H1 (cell line): ENCODE results near the gene BRD2. TPM values are rescaled to one million over a fixed set of nuclear protein-coding genes. Genes with fewer than 3 reads are reported as not detected.
"Not testable (repeated sequence)": the region's sequence is repeated elsewhere in the genome, so short reads cannot be mapped to it uniquely, and the experiment has no call there.

ENCODE experiments used
- CTCF ChIA-PET: fragments of 300-600 bp; sonication (Branson Sonifier 250); formaldehyde crosslinking; loops from one replicate; lab custom pipeline; 2021; ENCODE audit not compliant: partially characterized antibody; lab: Charles Lee
- POLR2A ChIA-PET: fragments of 300-600 bp; sonication (Branson Sonifier 250); formaldehyde crosslinking; loops from one replicate; lab custom pipeline; 2021; ENCODE audit warnings: inconsistent platforms; ENCODE audit not compliant: partially characterized antibody; lab: Charles Lee
- DNase-seq, 2 experiments: peaks; one replicate each; pipeline versions ENCODE4 v3.0.0 to v3.0.0-alpha.2; 2010 to 2022; ENCODE audit warnings: low spot score in 2 of 2, low read depth in 1 of 2, mixed read lengths in 1 of 2
- FAIRE-seq: peaks from 2 replicates; lab custom pipeline; 2011; peaks lifted over from hg19 to GRCh38; lab: Jason Lieb, UNC
- H2AFZ ChIP-seq: 2 replicates; pipeline ENCODE4 v1.8.1; 2012; ENCODE audit warnings: low read length, inconsistent platforms
- H2AK5ac ChIP-seq: 2 replicates; pipeline ENCODE4 v1.6.1; 2013; ENCODE audit warnings: low read depth, low read length
- H2BK120ac ChIP-seq: replicated peaks from 2 replicates; pipeline ENCODE3; 2013; ENCODE audit warnings: low read depth, low read length, inconsistent platforms
- H2BK12ac ChIP-seq: 2 replicates; pipeline ENCODE4 v1.6.1; 2013; ENCODE audit warnings: low read depth, low read length
- H2BK15ac ChIP-seq: 2 replicates; pipeline ENCODE4 v1.6.1; 2013; ENCODE audit warnings: low read length
- H2BK20ac ChIP-seq: 2 replicates; pipeline ENCODE4 v1.6.1; 2013; ENCODE audit warnings: low read length
- H2BK5ac ChIP-seq: 2 replicates; pipeline ENCODE4 v1.6.1; 2013; ENCODE audit warnings: low read depth, low read length
- H3K14ac ChIP-seq: 2 replicates; pipeline ENCODE4 v1.6.1; 2013; ENCODE audit warnings: inconsistent platforms; ENCODE audit not compliant: insufficient read length
- H3K18ac ChIP-seq: 2 replicates; pipeline ENCODE4 v1.6.1; 2013; ENCODE audit warnings: low read length; ENCODE audit errors: extremely low read depth
- H3K23ac ChIP-seq: 2 replicates; pipeline ENCODE4 v1.6.1; 2013; ENCODE audit warnings: inconsistent platforms; ENCODE audit not compliant: insufficient read length
- H3K23me2 ChIP-seq: 2 replicates; pipeline ENCODE4 v1.6.1; 2013; ENCODE audit warnings: low read depth, low read length
- H3K27ac ChIP-seq: 2 replicates; pipeline ENCODE4 v1.6.1; 2011; ENCODE audit warnings: low read depth, low read length, inconsistent platforms
- H3K27me3 ChIP-seq, 4 experiments: replicated peaks in 1 of 4; 1 replicate in 1 of 4; 2 replicates in 3 of 4; pipeline versions ENCODE4 v1.6.1 to v1.8.1; 2011 to 2013; ENCODE audit warnings: low read length in 3 of 4, mild to moderate bottlenecking in 3 of 4, inconsistent platforms in 2 of 4, mixed read lengths in 2 of 4, moderate library complexity in 1 of 4; ENCODE audit not compliant: control insufficient read depth in 3 of 4, insufficient read depth in 3 of 4; ENCODE audit errors: extremely low read depth in 1 of 4
- H3K36me3 ChIP-seq, 4 experiments: 2 replicates each; pipeline versions ENCODE4 v1.6.1 to v1.8.1; 2011 to 2013; ENCODE audit warnings: mild to moderate bottlenecking in 4 of 4, low read length in 3 of 4, moderate library complexity in 2 of 4, control low read depth in 1 of 4, inconsistent platforms in 1 of 4; ENCODE audit not compliant: insufficient read depth in 4 of 4, control insufficient read depth in 2 of 4
- H3K4ac ChIP-seq: replicated peaks from 2 replicates; pipeline ENCODE3; 2013; ENCODE audit warnings: low read length, low read depth, mixed read lengths, inconsistent platforms; ENCODE audit not compliant: insufficient read length
- H3K4me1 ChIP-seq, 4 experiments: replicated peaks in 1 of 4; 1 replicate in 1 of 4; 2 replicates in 3 of 4; pipeline versions ENCODE4 v1.6.1 to v1.8.1; 2011 to 2013; ENCODE audit warnings: low read length in 3 of 4, inconsistent platforms in 2 of 4, mixed read lengths in 1 of 4; ENCODE audit not compliant: insufficient read depth in 4 of 4, control insufficient read depth in 3 of 4
- H3K4me2 ChIP-seq, 2 experiments: 2 replicates each; pipeline versions ENCODE4 v1.6.1 to v1.8.1; 2011 to 2013; ENCODE audit warnings: low read depth in 2 of 2, low read length in 2 of 2, control low read depth in 1 of 2, inconsistent platforms in 1 of 2, mild to moderate bottlenecking in 1 of 2; ENCODE audit not compliant: insufficient read depth in 1 of 2
- H3K4me3 ChIP-seq, 4 experiments: fragments of 200-600, 300-600 bp in 1 of 4; sonication (generic), shearing (Covaris generic), sonication (Bioruptor Twin) in 1 of 4; 2 replicates each; pipeline versions ENCODE4 v1.5.1 to v1.8.1; 2011 to 2016; ENCODE audit warnings: low read length in 4 of 4, low read depth in 3 of 4, control low read depth in 2 of 4, inconsistent platforms in 2 of 4, mild to moderate bottlenecking in 2 of 4, mixed read lengths in 1 of 4, moderate library complexity in 1 of 4; ENCODE audit not compliant: insufficient read depth in 2 of 4; ENCODE audit errors: extremely low read depth in 1 of 4
- H3K56ac ChIP-seq: replicated peaks from 2 replicates; pipeline ENCODE3; 2013; ENCODE audit warnings: low read depth, mild to moderate bottlenecking, mixed read lengths, low read length, inconsistent platforms; ENCODE audit not compliant: insufficient read length
- H3K79me1 ChIP-seq: 2 replicates; pipeline ENCODE4 v1.6.1; 2013; ENCODE audit warnings: low read depth, low read length, control low read depth
- H3K79me2 ChIP-seq, 2 experiments: 2 replicates each; pipeline versions ENCODE4 v1.6.1 to v1.8.1; 2012 to 2013; ENCODE audit warnings: low read length in 2 of 2, mild to moderate bottlenecking in 2 of 2, inconsistent platforms in 1 of 2; ENCODE audit not compliant: insufficient read depth in 2 of 2, control insufficient read depth in 1 of 2
- H3K9ac ChIP-seq, 4 experiments: replicated peaks in 1 of 4; 1 replicate in 1 of 4; 2 replicates in 3 of 4; pipeline versions ENCODE4 v1.6.1 to v1.8.1; 2011 to 2013; ENCODE audit warnings: low read depth in 3 of 4, low read length in 3 of 4, control low read depth in 2 of 4, mild to moderate bottlenecking in 2 of 4, moderate library complexity in 2 of 4, inconsistent platforms in 1 of 4; ENCODE audit errors: extremely low read depth in 1 of 4
- H3K9me3 ChIP-seq, 2 experiments: 2 replicates each; pipeline versions ENCODE4 v1.6.1 to v1.8.1; 2012 to 2013; ENCODE audit warnings: mild to moderate bottlenecking in 2 of 2, moderate library complexity in 2 of 2, control low read depth in 1 of 2, inconsistent platforms in 1 of 2, low read depth in 1 of 2, low read length in 1 of 2, mixed read lengths in 1 of 2; ENCODE audit not compliant: insufficient read depth in 2 of 2
- H4K20me1 ChIP-seq, 2 experiments: replicated peaks in 1 of 2; 2 replicates each; pipeline versions ENCODE3 to v1.8.1; 2011 to 2013; ENCODE audit warnings: inconsistent platforms in 2 of 2, low read length in 2 of 2, mild to moderate bottlenecking in 1 of 2; ENCODE audit not compliant: insufficient read depth in 2 of 2, control insufficient read depth in 1 of 2
- H4K5ac ChIP-seq: 2 replicates; pipeline ENCODE4 v1.6.1; 2013; ENCODE audit warnings: low read length, low read depth, mixed read lengths, inconsistent platforms; ENCODE audit not compliant: insufficient read length
- H4K8ac ChIP-seq: 2 replicates; pipeline ENCODE4 v1.8.0; 2013; ENCODE audit warnings: mild to moderate bottlenecking, moderate library complexity, low read length, inconsistent platforms; ENCODE audit not compliant: insufficient read depth; ENCODE audit errors: extremely low read depth
- H4K91ac ChIP-seq: replicated peaks from 2 replicates; pipeline ENCODE3; 2013; ENCODE audit warnings: low read length, mixed read lengths, inconsistent platforms; ENCODE audit not compliant: insufficient read length
- ATF3 ChIP-seq: IDR thresholded peaks from 2 replicates; pipeline ENCODE4 v1.6.1; 2011; ENCODE audit warnings: low read depth, mild to moderate bottlenecking, low read length; ENCODE audit not compliant: insufficient read depth
- BCL11A ChIP-seq, 2 experiments: IDR thresholded peaks; one replicate each; pipeline ENCODE4 v1.6.1; 2011; ENCODE audit warnings: low read depth in 2 of 2, low read length in 2 of 2, mild to moderate bottlenecking in 2 of 2
- MAX ChIP-seq: IDR thresholded peaks from 2 replicates; pipeline ENCODE4 v1.6.1; 2012; ENCODE audit warnings: inconsistent platforms
- NANOG ChIP-seq: IDR thresholded peaks from 2 replicates; pipeline ENCODE4 v1.6.1; 2011; ENCODE audit warnings: low read length, low read depth, mild to moderate bottlenecking, inconsistent platforms; ENCODE audit not compliant: insufficient read depth, poor library complexity, severe bottlenecking
- RBBP5 ChIP-seq: IDR thresholded peaks from 2 replicates; pipeline ENCODE4 v1.7.1; 2012; ENCODE audit warnings: low read depth, mild to moderate bottlenecking, inconsistent platforms, low read length, moderate library complexity, borderline replicate concordance
- SIRT6 ChIP-seq: IDR thresholded peaks from one replicate; pipeline ENCODE4 v1.7.1; 2012; ENCODE audit warnings: low read length, inconsistent platforms
- SIX5 ChIP-seq: IDR thresholded peaks from 2 replicates; pipeline ENCODE4 v1.6.1; 2011; ENCODE audit warnings: mild to moderate bottlenecking, low read depth, low read length
- TBP ChIP-seq: IDR thresholded peaks from 2 replicates; pipeline ENCODE4 v1.6.1; 2011; ENCODE audit warnings: low read depth, low read length, improper control_type of control experiment
- WGBS, 2 experiments: shearing (Covaris generic) in 1 of 2; methylation state at CpG; one replicate each; pipeline versions ENCODE4 v1.1.6 to v1.1.7; 2013 to 2015; ENCODE audit warnings: low lambda C conversion rate in 2 of 2, mixed read lengths in 2 of 2, inconsistent platforms in 1 of 2, low coverage in 1 of 2, missing lambda C conversion rate in 1 of 2; ENCODE audit not compliant: insufficient replicate concordance in 2 of 2, insufficient coverage in 1 of 2, insufficient read length in 1 of 2; ENCODE audit errors: extremely low coverage in 1 of 2, missing lambda C conversion rate in 1 of 2; 5-methylcytosine and 5-hydroxymethylcytosine counted together
- polyA plus RNA-seq, 7 experiments: library from polyadenylated mRNA; depleted of rRNA in 3 of 7; stranded (reverse) in 5 of 7; unstranded in 2 of 7; fragments of >200 nt in 5 of 7; fragments of 200-250 nt in 2 of 7; gene quantifications; 1 replicate in 5 of 7; 2 replicates in 1 of 7; 4 replicates in 1 of 7; pipeline versions ENCODE4 v1.2.1 to v1.2.3, GENCODE V29; 2011 to 2013; ENCODE audit warnings: missing spikeins in 2 of 7, mixed read lengths in 2 of 7
- total RNA-seq: library from RNA; stranded (reverse); fragmentation: NEBNext Ultra II Directional; extraction: Animal tissue kit (Norgen Biotek cat#: 25700); gene quantifications from 2 replicates; pipeline ENCODE4 v1.2.1, GENCODE V29; 2021

The BRD2 gene
- total and polyA plus RNA-seq, 2 of the 8 experiments (the other 6 are each of a cell fraction or from before 2014, with no cell fraction given), result 132 to 185 TPM

GRCh38 chr6:32941214-32941768 is 27.1 kb upstream of the BRD2 start (continued):
- TF ChIP-seq MAX, result no peak
- TF ChIP-seq RBBP5, result no peak
- TF ChIP-seq BCL11A (IDR thresholded peaks at IDR 0.05; ENCODE audit: low read depth in 2 of 2, low read length in 2 of 2), result no peak
- TF ChIP-seq TBP, result no peak
- no peak for TF ChIP-seq NANOG
- no peak for TF ChIP-seq SIX5
- no peak for TF ChIP-seq ATF3
- no peak for TF ChIP-seq SIRT6

DNA sequence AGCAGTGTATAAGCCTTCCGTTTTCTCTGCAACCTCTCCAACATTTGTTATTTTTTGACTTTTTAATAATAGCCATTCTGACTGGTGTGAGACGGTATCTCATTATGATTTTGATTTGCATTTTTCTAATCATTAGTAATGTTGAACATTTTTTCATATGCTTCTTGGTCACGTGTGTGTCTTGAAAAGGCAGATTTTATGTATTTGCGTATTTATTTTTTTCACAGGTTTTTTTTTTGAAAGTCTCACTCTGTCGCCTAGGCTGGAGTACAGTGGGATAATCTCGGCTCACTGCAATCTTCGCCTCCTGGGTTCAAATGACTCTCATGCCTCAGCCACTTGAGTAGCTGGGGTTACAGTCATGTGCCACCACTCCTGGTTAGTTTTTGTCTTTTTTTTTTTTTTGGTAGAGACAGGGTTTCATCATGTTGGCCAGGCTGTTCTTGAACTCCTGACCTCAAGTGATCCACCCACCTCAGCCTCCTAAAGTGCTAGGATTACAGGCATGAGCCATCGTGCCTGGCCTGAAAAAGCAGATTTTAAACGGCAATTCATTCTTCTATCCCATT is 25.8 kb upstream of the BRD2 start:
- WGBS, 2 experiments, result 88% methylated on average over 9 of the region's 9 CpGs; no CpG with 5 or more reads in 1 of the 2 experiments

More for the DNA sequence above, 25.8 kb upstream of the BRD2 start:
- H3K23ac ChIP-seq, H3K18ac ChIP-seq, H4K91ac ChIP-seq, H2AK5ac ChIP-seq, H3K36me3 ChIP-seq, H3K27me3 ChIP-seq, H3K23me2 ChIP-seq, H3K79me2 ChIP-seq, H4K8ac ChIP-seq, H2BK15ac ChIP-seq, H3K4me1 ChIP-seq, H3K14ac ChIP-seq, H2BK120ac ChIP-seq, H2BK12ac ChIP-seq, FAIRE-seq, H3K79me1 ChIP-seq, H2BK20ac ChIP-seq, H3K9me3 ChIP-seq, DNase-seq, H3K56ac ChIP-seq, H3K4ac ChIP-seq, H2AFZ ChIP-seq, H4K20me1 ChIP-seq, H2BK5ac ChIP-seq, H3K9ac ChIP-seq, H3K4me2 ChIP-seq, H3K4me3 ChIP-seq, H4K5ac ChIP-seq, H3K27ac ChIP-seq: not testable (repeated sequence)
- ChIA-PET CTCF (interaction anchor here (0.7 to 6.0 kb wide), 11 partner anchors 9 to 104 kb away, joined by 3 to 64 read pairs (median 4); partner anchors contain the start of genes HLA-DMA and TAP2), POLR2A (interaction anchor here (3.0 to 4.3 kb wide), 4 partner anchors 11 to 48 kb away, joined by 11 to 45 read pairs (median 24); partner anchors contain the start of genes BRD2 and HLA-DMA)
